Measurements from ENCODE around the gene GLRA2. TPM values are rescaled to one million over a fixed set of nuclear protein-coding genes. Genes with fewer than 3 reads are reported as not detected.

Gene GLRA2
- not detected for total RNA-seq

DNA sequence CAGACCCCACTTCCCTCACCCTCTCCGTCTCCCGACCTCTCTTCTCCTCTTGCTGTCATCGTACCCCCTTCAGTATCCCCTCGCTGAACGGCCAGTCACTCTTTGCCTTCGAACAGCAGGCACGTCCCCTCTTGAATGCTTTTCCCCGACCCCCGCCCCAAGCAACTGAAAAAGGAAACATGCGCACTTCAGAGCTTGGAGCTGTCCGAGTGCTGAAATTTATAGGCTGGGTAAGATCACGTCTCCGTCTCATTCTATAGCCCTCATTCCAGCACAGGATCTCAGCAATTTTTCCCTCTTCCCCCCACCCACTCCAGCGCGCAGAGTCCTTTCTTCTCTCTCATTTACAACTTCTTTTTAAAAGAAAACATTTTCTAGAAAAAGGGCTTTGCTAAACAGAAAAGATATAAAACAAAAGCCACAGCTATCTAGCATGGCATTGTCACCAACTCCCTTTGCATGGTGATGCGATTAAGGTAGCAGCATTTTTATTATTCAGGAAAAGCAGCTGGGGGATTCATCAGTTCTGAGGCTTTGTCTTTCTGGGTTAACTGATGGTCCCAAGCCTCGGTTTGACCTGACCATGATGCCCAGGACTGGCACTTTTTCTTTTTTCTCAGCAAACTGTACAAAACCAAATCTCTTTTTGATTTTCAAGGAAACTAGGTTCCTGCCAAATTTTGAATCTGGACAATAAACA is at the start of gene GLRA2:
GLRA2 (plus strand) TSS at position 247 of the 700 bp plus-strand sequence. CDS start 522 bp downstream, outside the sequence.
- no peak for ATAC-seq

DNA sequence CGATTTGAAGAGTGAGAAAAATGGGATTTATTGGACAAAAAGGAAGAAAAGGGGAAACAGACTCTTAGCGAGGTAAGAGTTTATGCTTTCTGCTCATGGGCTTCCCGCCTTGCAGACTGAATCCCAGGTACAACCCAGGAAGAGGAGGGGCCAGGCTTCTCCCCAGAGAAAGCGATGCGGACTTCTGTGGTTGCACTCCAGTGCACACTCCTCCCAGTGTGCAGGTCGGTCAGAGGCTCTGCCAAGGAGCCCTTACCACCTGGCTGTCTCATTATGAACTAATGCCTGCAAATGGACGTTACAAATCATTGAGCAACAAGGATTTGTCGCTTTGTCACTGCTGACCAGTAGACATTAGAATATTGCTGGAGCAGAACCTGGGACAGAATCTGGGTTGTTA is 39.9 kb upstream of the GLRA2 start:
- ATAC-seq = no peak

DNA sequence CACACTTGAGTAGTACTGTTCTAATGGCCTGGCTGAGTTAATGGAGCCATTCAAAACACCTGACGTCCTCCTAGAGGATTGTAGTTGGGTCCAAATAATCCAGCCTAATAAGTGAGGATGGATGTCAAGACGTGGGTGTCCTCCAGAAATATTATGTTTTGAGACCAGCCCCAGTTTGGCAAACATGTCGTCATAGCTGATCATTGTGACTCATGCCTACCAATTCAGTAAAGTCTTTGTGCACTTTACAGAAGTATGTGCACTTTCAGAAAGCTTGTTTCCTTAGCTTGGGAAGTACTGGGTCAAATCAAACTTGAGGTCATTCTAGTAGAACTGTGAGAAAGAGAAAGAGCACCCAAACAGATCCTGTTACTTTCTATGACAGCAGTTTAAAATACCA is 37.6 kb upstream of the GLRA2 start:
- ATAC-seq = no peak

DNA sequence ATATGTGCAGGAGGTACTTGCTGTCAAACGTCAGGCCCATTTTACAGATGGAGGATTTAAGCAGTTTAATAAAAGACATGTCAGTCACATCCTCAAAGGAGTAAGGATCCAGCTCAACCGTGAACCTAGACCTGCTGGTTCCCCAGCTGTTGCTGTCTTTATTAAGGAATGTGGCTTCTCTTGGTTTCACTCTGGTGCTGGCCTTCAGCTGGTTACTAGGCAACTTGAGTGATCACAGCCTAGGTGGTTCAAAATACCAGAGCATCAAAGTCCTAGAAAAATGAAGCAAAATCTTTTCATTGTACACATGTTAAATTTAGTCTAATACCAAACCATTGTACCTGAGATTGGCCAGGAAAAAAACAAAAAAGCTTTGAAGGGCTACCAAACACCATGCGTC is 32.7 kb upstream of the GLRA2 start:
- no peak for ATAC-seq

DNA sequence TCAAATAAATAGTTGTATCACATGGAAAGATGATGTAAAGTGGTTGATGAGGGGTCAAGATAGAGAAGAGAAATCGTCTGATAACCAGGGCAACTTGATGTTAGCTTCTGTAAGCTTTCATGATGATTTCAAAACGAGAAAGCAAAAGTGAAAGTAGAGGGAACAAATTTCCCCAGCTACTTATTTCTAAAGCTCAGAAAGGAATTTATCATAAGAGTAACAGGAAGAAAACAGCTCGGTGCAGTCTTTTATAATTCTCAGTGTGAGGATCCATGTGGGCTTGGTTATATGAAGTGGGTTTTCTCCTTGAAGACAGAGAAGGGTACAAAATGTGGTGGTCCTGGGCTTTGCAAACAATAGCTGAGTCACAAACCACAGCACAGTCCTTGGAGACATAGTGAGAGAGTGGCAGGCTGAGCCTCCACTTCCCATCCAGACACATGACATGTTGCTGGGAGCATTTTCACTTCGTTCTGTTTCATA is 32.1 kb upstream of the GLRA2 start:
- ATAC-seq = no peak

DNA sequence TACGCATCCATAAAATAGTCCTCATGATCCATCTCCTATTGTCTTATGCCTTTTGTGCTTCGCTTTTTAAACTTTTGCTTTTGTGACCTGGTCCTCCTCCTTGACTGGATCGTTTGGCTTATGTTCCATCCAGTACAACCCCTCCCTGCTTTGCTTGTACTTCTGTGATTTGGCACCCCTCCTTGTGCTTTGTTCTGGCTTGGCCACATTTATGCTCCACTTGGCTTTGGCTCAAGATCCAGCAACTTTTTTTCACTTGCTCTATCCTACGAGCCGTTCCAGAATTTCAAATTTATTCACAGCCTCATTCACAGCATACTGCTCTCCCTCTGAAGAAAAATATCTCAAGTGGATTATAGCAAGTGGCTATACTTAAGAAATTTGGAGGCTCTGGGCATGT is 28.0 kb upstream of the GLRA2 start:
- no peak for ATAC-seq

DNA sequence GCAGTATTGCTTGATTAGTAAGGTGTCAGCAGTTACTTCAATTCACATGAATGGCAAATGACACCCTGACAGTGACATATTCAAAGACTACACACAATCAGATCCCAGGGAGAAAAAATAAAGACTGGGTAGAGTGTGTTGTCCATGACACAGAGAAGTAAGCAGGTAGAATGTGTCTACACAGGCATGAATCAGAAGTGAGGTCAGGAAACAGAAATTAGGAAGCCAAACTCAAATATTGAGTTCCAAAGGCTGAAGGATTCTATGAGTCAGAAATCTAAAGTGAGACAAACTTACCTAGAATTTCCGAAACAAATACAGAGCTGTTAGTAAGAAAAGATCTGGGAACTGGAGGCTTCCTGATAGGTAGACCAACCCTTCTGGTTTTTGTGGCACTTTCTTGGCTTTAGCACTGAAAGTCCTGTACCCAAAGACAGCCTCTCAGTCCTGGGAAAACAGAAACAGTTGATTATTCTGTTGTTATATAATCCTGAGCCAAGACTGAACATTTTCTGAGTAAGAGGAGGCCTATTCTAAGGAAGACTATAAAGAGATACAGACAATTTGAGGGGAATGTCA is 24.3 kb upstream of the GLRA2 start:
- peak; percentile 73 for ATAC-seq

DNA sequence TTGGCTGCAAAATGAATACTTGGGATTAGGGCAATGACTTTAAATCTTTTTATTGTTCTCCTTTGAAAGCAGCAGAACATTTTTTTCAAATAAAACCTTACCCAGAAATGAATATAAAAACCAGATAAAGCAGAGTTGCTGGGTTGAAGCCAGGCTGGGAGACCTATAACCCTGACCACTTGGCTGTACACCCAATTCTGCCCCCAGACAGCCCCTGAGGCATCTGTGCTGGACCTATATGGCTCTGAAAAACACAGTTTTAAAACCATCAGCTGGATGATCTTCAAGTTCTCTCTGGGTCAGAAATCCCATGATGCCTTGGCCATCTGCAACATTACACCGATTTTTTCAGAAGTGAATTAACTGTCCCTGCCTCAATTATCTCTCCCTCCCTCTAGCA is 23.7 kb upstream of the GLRA2 start:
- ATAC-seq = no peak

DNA sequence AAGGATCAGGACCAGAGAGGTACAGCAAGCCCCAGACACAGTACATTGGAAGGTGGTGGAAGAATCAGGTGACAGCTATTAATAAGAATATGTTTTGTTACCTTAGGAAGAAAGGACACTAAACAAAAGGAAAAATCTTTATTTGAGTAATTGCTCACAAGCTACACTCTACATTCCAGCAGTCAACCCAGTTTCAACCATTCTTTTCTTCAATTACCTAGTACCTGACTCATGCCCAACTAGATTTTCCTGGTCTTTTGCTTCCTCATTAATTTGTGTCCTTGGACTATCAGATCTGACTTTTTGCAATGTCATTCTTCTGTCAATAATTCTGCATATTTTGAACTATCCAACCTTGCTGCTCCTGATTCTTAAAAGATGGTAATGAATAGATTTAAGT is 22.5 kb upstream of the GLRA2 start:
- peak; percentile 62 for ATAC-seq

DNA sequence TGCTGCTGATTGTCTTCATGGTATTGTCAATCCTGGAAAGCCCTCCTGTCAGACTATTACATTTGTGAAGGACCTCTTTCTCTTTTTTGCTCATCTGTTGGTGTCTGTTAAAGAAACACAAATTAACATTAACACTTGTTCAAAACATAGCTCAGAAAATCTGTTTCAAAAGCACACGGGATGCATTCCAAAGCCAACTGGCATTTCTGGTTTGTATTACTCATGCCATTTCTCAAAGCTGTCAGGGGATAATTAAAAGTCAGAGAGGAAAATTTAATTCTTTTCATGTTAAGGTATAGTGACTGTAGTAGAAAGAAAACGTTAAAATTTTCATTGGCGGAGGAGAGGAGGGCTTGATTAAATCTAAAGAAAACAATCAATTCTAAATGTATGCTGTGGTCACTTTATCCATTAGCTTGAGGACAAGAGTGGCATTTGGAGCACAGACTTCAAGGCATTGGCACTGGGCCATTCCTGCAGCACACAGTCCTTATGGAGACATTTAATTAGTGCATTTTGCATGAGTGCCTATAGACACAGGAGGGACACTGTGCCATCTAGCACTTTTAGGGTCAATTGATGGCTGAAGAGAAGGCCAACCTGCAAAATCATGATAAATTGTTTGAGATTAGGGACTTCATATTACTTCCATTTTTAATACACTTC is 21.2 kb upstream of the GLRA2 start:
- peak; percentile 57 for ATAC-seq

DNA sequence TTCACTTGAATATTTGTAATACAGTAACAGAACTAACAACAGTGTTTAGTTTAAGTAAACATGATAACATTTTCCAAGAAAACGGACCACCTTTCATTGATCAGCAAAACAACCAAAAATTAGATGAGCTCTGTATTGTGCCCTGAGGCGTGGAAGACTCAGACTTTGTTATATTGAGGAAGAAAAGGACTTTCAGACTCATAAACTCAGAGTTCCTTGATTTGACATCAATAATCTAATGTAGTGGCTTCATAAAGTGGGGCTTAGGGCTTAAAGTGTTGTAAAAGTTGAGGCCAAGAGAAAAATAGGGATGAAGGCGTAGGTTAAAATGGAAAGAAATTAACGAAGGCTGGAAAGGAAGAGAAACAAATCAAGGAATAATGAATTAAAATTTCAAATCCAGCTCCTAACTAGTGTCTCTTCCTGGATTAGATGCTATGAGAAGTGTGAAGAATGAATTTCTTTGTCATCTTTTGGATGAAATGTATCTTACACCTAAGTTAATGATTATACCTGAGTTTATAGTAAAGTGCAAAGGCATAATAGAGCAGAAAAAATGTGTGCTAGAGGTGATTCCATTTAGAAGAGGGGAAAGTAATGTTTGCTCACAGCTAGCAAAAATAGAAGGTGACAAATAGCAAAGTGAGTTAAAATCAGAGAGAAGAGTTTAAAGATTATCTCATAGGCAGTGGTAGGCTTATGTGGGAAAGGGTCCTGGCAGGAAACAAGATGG is 19.8 kb upstream of the GLRA2 start:
- ATAC-seq = no peak

DNA sequence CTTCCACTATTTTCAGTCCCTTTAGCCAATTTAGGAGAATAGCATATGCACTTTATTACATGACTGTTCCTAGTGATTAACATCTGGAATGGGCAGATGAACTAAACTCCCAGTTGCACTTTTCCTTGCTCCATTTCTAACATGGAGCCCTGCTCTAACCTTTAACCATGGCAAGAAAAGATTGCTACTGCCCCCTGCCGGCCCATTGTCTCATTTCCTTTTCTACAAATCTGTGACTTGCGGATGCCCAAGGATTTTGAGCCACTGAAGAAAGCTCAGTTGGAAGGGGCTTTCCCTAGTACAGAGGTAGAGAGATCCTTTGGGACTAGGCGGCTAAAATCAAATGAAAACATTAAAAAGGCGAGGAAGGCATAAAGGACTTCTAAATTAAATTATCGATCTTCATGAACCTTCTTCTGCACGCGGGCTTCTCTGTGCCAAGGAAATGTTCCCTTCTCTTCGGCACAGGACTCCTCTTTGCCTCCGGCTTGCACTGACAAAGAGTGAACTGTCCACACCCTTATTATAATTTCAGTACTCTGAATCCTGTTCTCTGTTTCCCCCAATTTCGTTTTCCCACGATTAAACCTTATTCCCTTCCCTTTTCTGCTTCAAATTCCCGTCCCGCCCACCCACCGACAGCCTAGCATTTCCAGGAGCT is 577 bp upstream of the GLRA2 start:
- ATAC-seq = peak; percentile 48

DNA sequence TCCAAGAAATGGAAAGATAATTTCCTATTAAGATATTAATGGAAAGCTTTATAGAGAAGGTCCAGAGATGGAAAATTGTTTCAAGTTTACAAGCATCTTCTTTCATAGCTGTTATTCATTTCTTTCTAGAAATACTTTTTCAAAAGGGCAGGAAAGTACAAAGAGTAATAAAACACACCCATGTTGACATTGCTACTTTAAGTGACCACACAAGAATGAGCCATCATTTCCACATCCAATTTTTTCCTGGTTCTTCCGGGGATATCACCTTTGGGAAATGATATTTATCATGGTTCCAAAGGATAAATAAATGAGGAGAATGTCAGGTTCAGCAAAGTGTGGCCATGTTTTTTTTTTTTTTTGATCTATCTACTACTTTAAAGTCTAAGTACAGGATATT is 4.5 kb downstream of the GLRA2 start:
- ATAC-seq = no peak

DNA sequence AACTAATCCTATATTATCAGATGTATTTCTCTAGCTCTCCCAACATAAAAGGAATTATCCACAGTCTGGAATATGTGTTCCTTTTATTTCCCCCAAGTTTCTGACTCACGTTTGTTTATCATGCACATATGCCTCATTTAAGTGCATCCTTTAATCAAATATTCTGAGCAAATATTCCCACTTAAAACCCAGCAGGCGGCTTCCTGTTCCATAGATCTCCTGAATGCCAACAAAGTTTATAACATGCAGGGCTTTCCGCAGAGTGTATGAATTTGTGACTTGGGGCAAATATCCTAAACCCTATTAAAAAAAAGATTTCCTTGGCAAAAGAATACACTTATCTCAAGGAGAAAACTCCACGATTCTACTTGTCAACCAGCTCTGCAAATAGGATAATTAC is 16.9 kb downstream of the GLRA2 start:
- no peak for ATAC-seq

DNA sequence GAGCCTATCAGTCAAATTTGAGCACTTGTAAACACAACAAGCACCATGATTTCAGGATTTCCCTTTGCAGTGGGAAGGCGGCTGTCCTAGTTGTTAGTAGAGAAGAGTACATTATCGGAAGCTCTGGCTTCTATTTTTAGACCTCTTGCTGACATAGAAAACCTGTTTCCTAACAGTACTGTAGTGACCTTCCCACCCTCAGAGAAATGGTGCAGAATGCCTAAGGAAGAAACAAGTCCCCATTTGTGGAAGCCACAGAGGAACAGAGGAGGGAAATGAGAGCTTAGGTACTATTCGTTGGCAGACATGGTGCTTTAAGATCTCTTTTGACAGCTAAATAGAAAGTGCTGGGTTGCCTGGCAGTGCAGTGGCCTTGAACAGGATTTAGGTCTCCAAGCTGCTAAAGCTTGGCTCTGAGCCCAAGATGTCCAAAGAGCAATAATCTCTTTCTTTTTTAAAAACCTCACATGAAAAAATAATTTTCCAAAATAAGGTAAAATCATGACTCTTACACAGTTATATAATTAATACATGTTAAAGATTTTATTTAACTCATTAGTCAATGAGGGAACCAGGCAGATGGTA is 24.9 kb downstream of the GLRA2 start:
- ATAC-seq = no peak

DNA sequence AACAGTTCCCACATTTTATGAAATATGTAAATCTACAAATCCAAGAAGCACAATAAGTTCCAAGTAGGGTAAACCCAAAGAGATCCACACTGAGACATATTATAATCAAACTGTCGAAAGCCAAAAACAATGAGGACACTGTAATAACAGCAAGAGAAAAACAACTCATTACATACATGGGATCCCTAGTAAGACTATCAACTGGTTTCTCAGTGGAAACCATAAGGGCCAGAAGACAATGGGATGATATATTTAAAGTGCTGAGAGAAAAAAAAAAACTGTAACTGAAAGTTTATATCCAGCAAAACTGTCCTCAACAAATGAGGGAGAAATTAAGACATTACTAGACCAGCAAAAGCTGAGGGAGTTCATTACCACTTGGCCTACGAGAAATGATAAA is 34.7 kb downstream of the GLRA2 start:
- no peak for ATAC-seq

DNA sequence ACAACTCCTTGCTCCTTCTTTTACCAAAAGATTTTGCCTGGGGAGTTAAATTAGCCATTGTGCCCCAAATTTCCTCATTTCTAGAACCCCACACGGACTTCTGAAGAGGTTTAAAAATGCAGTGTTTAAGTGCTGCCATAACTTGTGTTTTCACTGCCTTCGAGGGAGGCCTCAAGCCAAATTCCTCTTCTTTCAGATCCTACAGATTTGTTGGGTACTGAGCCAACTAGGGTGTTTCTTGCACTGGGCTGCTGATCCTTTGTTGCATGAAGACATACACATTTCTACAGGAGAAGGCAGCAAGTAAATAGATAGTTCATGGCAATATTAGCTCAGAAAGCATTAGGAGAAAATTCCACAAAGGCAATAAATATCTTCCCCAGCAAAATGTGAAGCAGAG is 43.8 kb downstream of the GLRA2 start:
- ATAC-seq = no peak

DNA sequence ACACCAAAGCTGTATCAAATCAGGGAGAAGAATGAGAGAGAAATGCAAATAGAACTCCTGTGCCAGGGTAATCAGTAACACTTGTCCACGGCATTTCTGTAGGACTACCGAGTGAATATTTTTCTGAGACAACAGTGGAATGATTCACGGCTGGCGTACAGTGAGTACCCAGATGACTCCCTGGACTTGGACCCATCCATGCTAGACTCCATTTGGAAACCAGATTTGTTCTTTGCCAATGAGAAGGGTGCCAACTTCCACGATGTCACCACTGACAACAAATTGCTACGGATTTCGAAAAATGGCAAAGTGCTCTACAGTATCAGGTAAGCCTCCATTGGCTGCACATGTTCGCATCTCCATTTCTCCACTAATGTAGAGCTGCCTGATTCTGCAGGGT is 51.7 kb downstream of the GLRA2 start:
- no peak for ATAC-seq

DNA sequence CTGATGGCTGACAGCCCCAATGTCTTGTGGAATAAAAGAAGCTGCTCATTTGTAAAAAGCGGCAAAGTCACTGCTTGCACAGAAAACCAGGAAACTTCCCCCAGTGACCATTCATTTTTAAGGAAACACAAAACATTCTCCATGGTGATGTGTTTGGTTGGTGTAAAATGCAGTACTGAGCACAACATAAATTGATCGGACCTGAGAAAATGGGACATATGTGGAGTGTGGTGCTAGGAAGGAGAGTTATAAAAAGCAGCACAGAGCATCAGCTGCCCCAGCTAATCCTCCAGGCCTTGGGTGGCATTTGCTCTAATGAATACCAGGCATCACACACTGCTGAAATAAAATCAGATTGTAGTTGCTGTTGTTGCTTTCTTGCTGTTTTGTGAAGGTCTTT is 55.2 kb downstream of the GLRA2 start:
- ATAC-seq = no peak

DNA sequence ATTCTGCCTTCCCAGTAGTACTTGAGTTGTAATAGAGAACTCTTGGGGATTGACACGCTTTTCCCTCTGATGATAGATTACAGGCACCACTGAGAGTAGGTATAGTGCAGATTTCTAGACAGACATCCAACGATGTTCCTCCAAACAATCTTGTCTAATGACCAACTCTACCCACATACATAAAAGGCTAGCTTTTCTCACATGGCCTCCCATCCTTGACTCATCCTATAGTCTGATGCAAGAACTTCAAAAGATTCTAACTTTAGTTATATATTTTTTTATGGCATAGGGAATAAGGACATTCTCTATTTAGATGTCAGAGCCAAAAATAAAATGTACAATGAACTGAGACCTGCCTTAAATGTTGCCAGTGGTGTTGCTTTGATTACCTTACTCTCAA is 60.9 kb downstream of the GLRA2 start:
- ATAC-seq = no peak

DNA sequence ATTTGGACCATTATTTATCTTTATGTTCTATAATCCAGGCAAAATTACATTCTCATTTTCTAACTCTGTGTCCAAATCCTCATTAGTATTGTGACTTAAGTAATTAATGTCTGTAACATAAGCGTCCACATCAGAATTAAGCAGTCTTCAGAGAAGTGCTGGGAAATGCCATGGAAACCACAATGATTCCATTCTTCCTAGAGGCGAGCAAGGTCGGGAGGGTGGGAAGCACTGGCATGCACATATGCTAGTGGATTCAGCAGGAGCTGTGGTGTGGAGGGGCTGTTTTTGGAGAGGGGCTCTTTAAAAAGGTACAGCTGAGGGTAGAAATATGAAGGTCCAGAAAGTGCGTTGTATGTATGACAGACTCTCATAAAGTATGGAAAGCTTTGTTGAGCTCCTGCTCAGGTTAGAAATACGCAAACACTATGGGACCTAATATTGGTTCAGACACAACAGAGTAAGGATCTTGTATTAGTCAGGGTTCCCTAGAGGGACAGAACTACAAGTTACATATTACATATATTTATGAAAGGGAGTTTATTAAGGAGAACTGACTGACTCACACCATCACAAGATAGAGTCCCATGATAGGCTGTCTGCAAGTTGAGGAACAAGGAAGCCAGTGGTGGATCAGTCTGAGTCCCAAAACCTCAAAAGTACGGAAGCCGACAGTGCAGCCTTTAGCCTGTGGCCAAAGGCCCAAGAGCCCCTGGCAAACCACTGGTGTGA is 61.5 kb downstream of the GLRA2 start:
- ATAC-seq = no peak

DNA sequence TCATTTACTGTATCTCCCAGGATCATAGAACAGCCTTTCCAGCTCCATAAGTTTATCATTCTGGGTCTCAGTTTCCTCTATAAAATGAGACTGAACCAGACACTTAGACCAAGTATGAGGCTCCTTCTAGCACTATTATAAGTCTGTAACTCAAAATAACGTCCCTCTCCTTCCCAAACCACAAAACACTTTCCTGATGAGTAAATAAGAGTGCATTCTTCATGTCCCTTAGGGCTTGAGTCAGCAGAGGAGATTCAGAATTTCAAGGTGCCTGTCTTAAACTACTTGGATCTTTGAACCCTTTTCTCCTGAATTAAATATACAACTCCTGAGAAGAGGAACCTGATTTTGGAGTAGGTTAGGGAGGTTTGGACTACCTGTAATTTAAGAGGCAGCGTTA is 62.6 kb downstream of the GLRA2 start:
- ATAC-seq = no peak

Measured in esophagus mucosa (tissue), 1 donor.